Activated CD8-positive, alpha-beta T cell treated with anti-CD3 and anti-CD28 coated beads for 36 hours (primary cell): Measurements from ENCODE around the gene AWAT2. TPM values are rescaled to one million over a fixed set of nuclear protein-coding genes. Genes with fewer than 3 reads are reported as not detected.

Source experiments
- ATAC-seq: fragments of 200-7000 bp; cut with Tn5 transposase; one replicate; pipeline ENCODE4 v1.10.0; 2021; ENCODE audit warnings: mild to moderate bottlenecking, moderate library complexity
- CTCF ChIA-PET: fragments of 350-600 bp; sonication (Branson Sonifier 250); formaldehyde crosslinking; loops from one replicate; lab custom pipeline; 2021; ENCODE audit warnings: antibody characterized with exemption; lab: Charles Lee
- POLR2A ChIA-PET: fragments of 350-600 bp; sonication (Branson Sonifier 250); formaldehyde crosslinking; loops from one replicate; lab custom pipeline; 2021; ENCODE audit warnings: antibody characterized with exemption; lab: Charles Lee
- DNase-seq: peaks from one replicate; pipeline ENCODE4 v3.0.0-alpha.2; 2020
- H3K27ac Mint-ChIP-seq: one replicate; pipeline ENCODE4 v1.8.0; 2021; ENCODE audit warnings: mild to moderate bottlenecking, mixed read lengths
- H3K27me3 Mint-ChIP-seq: one replicate; pipeline ENCODE4 v1.8.0; 2021; ENCODE audit warnings: mixed read lengths
- H3K36me3 Mint-ChIP-seq: one replicate; pipeline ENCODE4 v1.8.0; 2021; ENCODE audit warnings: low read depth, mixed read lengths
- H3K4me1 Mint-ChIP-seq: one replicate; pipeline ENCODE4 v1.8.0; 2021; ENCODE audit warnings: low read depth, mixed read lengths
- H3K4me3 Mint-ChIP-seq: one replicate; pipeline ENCODE4 v1.8.0; 2021; ENCODE audit warnings: mild to moderate bottlenecking, moderate library complexity, mixed read lengths
- H3K9me3 Mint-ChIP-seq: one replicate; pipeline ENCODE4 v1.8.0; 2021; ENCODE audit warnings: mixed read lengths
- intact Hi-C: fragments of 100-400 bp; cut with micrococcal nuclease; formaldehyde crosslinking; loops from one replicate; pipeline ENCODE4 v1.10.0; 2022
- total RNA-seq, 2 experiments: library from RNA; stranded (reverse); gene quantifications; one replicate each; pipeline ENCODE4 v1.2.3, GENCODE V29; 2021
- TF ChIP-seq, protein P1 (sequence below): fragments of 200-600 bp; IDR thresholded peaks from one replicate; pipeline ENCODE4 v1.8.0; 2022; ENCODE audit warnings: antibody characterized with exemption, mild to moderate bottlenecking

AWAT2 gene
- total RNA-seq, 2 experiments from 2014 or later, result not detected

DNA sequence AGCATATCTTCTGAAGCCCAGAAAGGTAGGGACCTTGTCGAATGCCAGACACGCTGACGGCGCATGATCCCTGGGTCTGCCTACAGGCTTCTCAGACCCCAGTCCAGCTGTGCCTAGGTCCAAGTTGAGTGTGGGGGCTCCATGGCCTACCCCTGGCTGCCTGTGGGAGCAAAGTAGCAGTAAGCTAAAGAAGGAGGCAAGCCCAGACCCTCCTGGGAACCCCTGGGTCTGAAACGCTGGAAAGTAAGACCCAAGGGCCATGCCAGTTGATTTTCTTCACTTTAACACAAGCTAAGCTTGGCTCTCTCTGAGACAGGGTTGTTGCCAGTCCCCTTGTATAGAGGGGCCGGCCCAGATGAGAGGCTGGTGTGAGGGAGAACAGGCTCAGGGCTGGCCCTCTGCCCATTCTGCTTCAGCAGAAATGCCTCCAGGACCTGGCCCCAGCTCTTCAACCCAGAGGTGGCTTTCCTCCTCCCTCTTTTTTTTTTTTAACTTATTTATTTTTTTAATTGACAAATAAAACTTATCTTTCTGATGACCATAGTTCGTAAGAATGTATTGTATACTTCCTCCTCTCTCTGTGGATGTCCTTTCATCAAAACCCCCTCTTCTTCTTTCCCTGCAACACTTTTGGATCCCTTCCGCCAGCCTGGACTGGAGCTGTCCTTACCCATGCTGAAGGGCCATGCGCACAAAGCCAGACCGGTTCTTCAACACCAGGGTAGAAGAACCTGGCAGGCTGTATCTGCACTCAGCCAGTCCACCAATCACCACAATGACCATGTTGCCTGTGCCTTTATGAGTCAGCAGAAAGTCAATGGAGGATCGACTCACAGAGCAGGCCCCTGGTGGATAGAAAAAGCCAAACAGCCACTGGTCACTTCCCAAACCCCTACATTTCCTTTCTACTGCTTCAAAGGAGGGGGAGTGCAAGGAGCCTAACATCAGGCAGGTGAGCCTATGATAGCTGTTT, 7.1 kb downstream of the AWAT2 start:
- H3K27me3 Mint-ChIP-seq, result no peaks in the 10 kb centered on the region
- H3K4me1 Mint-ChIP-seq, result no peaks in the 10 kb centered on the region
- H3K4me3 Mint-ChIP-seq, result no peak overlapping the region
- intact Hi-C loops, result no loop called here
- H3K36me3 Mint-ChIP-seq, result no peaks in the 10 kb centered on the region
- no peaks in the 10 kb centered on the region for H3K9me3 Mint-ChIP-seq
- ChIA-PET POLR2A (no interaction called here), CTCF (no interaction called here)
- DNase-seq, result no peak
- no peak for ATAC-seq
- no peak overlapping the region for H3K27ac Mint-ChIP-seq
- TF ChIP-seq, protein P1, sequence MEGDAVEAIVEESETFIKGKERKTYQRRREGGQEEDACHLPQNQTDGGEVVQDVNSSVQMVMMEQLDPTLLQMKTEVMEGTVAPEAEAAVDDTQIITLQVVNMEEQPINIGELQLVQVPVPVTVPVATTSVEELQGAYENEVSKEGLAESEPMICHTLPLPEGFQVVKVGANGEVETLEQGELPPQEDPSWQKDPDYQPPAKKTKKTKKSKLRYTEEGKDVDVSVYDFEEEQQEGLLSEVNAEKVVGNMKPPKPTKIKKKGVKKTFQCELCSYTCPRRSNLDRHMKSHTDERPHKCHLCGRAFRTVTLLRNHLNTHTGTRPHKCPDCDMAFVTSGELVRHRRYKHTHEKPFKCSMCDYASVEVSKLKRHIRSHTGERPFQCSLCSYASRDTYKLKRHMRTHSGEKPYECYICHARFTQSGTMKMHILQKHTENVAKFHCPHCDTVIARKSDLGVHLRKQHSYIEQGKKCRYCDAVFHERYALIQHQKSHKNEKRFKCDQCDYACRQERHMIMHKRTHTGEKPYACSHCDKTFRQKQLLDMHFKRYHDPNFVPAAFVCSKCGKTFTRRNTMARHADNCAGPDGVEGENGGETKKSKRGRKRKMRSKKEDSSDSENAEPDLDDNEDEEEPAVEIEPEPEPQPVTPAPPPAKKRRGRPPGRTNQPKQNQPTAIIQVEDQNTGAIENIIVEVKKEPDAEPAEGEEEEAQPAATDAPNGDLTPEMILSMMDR, result no peak

DNA sequence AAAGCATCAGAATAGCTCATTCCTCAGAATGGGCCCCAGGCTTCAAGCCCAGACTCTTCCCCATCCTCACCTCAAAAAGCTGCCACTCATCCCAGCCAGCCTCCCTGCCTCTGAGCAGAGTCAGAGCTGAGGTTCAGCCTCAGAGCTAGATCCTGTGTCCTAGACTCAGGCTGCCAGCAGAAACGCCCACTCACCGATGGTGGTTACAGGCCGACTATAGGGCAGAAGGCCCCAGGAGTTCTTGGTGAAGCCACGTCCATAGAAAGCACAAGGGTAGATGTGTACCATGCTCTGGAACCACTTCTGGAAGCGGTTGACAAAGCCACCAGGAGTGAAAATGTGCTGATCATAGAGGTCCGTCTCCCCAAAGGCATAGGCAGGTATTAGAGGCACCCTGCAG, 7.7 kb downstream of the AWAT2 start:
- intact Hi-C loops, result no loop called here
- CTCF ChIA-PET, result interaction anchor here (2.9 kb wide), 1 partner anchor 12 kb away, joined by 13 read pairs; no protein-coding TSS in a partner anchor
- no peaks in the 10 kb centered on the region for H3K4me1 Mint-ChIP-seq
- ATAC-seq, result no peak
- no peak for DNase-seq
- no peaks in the 10 kb centered on the region for H3K27me3 Mint-ChIP-seq
- H3K27ac Mint-ChIP-seq, result no peak overlapping the region
- no peaks in the 10 kb centered on the region for H3K36me3 Mint-ChIP-seq
- POLR2A ChIA-PET, result no interaction called here
- H3K9me3 Mint-ChIP-seq, result no peaks in the 10 kb centered on the region
- TF ChIP-seq, protein P1, result no peak
- H3K4me3 Mint-ChIP-seq, result no peak overlapping the region

DNA sequence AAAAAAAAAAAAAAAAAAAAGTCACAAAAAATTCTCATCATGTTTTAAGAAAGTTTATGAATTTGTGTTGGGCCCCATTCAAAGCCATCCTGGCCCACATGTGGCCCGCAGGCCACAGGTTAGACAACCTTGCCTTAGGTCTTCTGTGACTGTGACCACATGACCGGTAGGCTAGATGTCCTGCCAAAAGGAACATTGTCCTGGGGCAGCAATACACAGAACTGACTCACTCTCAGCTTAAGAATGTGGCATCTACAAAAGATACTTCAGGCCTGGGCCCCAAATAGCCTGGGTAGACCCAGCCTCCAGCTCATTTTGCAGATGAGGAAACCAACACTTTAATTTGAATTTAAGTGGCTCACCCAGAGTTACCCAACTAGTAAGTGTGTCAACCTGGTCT, 10.0 kb downstream of the AWAT2 start:
- ATAC-seq (no peak), DNase-seq (no peak)
- Mint-ChIP-seq H3K9me3 (no peaks in the 10 kb centered on the region), H3K27me3 (no peaks in the 10 kb centered on the region), H3K4me3 (no peak overlapping the region), H3K36me3 (no peaks in the 10 kb centered on the region), H3K4me1 (no peaks in the 10 kb centered on the region), H3K27ac (no peak overlapping the region)
- intact Hi-C loops, result no loop called here
- TF ChIP-seq, protein P1, result no peak
- POLR2A ChIA-PET, result no interaction called here
- CTCF ChIA-PET, result interaction anchor here (2.9 kb wide), 1 partner anchor 9 kb away, joined by 13 read pairs; no protein-coding TSS in a partner anchor

DNA sequence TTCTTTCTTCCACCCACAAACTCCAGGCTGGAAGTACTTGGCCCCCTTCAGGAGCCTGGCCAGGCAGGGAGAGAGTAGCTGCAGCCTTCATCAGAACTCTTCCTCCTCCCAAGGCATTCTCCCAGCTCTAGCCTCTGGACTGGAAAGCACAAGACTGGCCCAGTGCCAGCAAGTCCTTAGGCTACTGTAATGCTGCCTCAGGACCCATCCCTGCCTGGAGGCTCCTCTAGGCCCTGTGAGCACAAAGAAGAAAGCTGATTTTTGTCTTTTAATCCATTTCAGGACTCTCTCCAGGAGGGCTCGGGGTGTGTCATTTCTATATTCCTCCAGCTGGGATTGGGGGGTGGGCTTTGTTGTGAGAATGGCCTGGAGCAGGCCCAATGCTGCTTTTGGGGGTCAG, 10.8 kb downstream of the AWAT2 start:
- DNase-seq, result no peak
- Mint-ChIP-seq H3K36me3 (no peaks in the 10 kb centered on the region), H3K4me1 (no peaks in the 10 kb centered on the region), H3K9me3 (no peaks in the 10 kb centered on the region), H3K27ac (no peak overlapping the region), H3K4me3 (no peak overlapping the region), H3K27me3 (no peaks in the 10 kb centered on the region)
- intact Hi-C loops, result no loop called here
- ChIA-PET CTCF (interaction anchor here (2.9 kb wide), 1 partner anchor 9 kb away, joined by 13 read pairs; no protein-coding TSS in a partner anchor), POLR2A (no interaction called here)
- ATAC-seq, result no peak
- TF ChIP-seq, protein P1, result no peak

DNA sequence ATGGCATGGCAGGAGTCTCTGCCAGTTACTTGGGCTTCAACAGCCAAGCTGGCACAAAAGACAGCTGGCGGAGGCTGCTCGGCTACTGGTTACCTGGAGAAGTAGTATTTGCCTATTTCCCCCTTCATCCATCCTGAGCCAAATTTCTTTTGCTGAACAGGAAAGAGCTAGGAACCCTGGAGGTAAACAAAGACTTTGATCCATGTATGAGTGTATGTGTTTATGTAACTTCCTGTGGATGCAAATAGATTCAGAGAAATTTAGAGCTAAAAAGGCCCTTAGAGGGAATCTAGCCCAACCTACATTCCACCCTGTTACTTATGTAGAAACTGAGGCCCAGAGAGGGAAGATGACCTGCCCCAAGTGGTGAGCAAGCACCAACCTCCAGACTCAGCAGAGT, 11.2 kb downstream of the AWAT2 start:
- ChIA-PET POLR2A (no interaction called here), CTCF (no interaction called here)
- no peaks in the 10 kb centered on the region for H3K27me3 Mint-ChIP-seq

More for the DNA sequence above, 11.2 kb downstream of the AWAT2 start:
- no peaks in the 10 kb centered on the region for H3K9me3 Mint-ChIP-seq
- H3K36me3 Mint-ChIP-seq, result no peaks in the 10 kb centered on the region
- H3K27ac Mint-ChIP-seq, result no peak overlapping the region
- ATAC-seq, result no peak
- intact Hi-C loops, result no loop called here
- H3K4me1 Mint-ChIP-seq, result no peaks in the 10 kb centered on the region
- DNase-seq, result no peak
- TF ChIP-seq, protein P1, result no peak
- H3K4me3 Mint-ChIP-seq, result no peak overlapping the region
